ENCODE results near the gene VSIG10L.

Gene VSIG10L

DNA sequence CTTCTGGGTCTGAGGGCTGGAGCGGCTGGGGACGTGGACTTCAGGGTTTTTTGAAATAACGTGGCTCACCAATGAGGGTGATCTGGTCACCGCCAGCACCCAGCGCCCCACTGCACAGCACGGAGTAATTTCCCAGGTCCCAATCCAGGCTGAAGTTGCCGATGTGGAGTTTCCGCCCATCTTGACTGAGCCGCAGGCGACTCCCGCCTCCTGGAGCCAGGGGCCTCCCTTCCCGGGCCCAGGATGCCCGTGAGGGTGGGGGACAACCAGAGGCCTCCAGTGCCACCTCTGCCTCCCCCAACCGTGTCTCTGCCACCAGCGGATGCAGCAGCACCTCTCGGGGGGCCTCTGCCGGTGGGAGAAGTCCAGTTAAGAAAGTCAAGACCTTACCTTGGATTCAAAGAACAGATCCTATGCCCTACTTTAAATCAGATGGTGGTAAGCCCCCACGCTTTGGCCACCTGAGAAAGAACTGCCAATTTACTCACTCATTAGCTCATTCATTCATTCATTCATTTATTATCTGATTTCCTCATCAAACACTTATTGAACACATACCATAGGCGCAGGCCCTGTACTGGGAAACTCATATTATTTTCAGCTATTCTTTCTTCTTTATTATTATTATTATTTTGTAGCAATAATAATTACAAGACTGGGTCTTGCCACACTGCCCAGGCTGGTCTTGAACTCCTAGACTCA lies 3.9 kb downstream of the VSIG10L start:
- no peak for DNase-seq

DNA sequence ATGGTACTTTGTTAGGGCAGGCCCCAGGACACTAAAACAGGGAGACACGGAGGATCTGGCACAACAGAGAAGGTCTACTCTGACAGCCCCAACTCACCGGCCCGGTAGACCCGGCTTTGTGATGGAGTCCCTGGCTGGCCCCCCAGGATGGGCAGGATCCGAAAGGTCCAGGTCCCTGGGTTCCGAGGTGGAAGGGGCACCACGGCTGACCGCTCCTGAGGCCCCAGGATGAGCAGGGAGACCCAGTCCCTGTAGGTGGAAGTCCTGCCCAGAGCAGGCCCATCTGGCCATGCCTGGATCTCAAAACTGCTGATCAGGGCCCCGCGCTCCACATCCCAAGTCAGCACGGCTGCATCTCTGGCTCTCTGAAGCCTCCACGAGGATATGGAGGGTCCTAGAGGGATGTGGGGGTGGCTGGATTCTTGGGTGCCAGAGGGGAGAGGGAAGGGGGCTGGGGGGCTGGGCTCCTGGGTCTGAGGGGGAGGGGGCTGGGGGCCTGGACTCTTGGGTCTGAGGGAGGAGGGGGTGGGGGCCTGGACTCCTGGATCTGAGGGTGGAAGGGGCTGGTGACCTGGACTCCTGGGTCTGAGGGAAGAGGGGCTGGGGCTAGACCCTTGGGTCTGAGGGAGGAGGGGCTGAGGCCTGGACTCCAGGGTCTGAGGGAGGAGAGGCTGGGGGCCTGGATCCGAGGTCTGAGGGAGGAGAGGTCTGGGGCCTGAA lies 4.6 kb downstream of the VSIG10L start:
- no peak for DNase-seq

DNA sequence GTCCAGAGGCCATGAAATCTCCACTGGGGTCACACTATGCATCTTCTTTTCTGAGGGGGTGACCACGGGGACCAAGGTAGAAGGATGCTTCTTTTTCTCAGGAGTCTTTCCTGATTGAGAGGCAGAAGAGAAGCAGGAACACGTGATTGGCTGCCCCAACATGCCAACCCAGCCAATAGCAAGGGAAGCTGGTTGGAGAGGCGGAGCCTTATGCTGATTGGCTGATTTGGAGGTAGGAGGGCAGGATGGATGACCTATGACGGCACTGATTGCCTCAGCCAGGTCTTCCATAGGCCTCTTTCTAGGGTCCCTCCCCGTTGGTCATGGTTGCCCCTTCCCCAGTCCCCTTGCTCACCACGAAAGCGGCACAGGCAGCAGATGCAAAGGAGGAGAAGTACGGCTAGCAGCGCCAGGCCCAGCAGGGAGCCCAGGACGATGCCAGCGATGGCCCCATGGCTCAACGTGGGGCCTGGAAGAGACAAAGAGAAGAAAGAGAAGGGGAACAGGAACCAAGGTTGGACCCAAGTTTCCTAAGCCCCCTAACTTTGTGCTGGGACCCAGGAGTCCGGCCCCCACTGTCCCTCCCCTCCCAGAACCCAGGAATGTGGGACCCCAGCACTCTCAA lies 8.0 kb downstream of the VSIG10L start:
- no peak for DNase-seq

DNA sequence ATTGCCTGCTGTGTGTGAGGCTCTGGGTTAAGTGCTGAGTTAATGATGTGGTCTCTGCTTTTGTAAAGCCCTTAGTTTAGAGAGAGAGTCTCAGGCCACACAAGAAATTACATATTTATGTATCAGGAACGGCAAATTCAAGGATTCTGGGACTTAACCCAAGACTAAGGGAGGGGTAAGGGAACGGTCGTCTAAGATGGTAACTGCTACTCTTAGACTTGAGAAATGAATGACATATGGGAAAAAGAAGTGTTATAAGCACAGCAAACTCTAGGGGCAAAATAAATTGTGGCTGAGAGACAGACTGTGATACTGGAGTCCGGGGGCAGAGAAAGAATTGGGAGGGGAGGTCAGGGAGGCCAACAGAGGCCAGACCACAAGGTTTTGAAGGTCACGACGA lies 10.2 kb downstream of the VSIG10L start:
- no peak for DNase-seq

DNA sequence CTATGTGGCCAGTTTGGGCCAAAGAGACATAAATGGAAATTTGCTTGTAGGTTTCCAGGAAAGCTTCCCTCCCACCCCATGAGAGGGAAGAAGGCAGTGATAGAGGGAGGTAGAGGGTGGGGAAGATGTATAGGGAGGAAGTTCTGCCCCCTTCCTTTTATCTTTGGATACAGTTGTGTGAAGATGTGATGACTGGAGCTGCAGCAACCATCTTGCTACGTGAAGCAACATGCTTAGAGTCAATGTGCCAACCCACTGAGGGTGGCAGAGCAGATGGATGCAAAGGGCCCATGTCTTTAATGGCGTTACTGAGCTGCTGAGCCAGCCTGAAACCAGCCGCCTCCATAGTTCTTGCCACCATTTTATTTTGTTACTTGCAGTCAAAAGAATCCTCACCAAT lies 10.7 kb downstream of the VSIG10L start:
- no peak for DNase-seq

DNA sequence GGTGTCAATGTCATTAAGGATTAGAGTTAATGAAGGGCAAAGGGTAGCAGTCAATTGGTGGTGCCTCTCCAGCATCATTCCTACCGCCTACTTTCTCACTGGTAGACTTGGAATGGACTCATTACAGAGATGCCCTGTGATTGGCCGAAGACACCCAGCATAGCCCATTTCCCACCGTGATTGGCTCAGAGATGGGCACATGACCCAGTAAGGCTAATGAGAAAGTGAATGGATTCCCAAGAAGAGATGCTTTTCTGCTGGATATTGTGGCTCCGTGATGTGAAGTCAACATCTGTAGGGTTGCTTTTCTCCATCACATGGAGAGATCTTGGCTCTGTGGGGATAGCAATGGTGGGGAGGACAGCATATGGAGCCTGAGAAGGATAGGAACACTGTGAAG lies 11.6 kb downstream of the VSIG10L start:
- DNase-seq, result no peak

DNA sequence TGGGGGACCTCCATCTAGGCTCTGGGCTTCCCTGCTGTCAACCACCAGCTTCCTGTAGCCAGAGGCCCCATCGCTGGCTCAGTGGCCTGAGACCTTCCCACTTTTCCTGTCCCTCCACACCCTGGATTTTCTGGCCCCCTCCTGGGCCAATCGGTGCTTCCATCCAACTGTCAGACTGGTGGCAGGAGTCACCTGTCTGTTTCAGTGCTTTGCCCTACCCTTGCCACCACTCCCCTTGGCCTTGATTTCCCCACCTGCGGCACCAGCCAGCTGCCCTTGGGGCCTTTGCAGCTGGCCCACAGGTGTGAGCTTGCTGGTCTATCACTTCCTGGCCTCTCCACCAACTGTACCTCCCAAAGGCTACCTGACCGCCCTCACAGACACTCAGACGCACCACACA lies 12.5 kb downstream of the VSIG10L start:
- no peak for DNase-seq

DNA sequence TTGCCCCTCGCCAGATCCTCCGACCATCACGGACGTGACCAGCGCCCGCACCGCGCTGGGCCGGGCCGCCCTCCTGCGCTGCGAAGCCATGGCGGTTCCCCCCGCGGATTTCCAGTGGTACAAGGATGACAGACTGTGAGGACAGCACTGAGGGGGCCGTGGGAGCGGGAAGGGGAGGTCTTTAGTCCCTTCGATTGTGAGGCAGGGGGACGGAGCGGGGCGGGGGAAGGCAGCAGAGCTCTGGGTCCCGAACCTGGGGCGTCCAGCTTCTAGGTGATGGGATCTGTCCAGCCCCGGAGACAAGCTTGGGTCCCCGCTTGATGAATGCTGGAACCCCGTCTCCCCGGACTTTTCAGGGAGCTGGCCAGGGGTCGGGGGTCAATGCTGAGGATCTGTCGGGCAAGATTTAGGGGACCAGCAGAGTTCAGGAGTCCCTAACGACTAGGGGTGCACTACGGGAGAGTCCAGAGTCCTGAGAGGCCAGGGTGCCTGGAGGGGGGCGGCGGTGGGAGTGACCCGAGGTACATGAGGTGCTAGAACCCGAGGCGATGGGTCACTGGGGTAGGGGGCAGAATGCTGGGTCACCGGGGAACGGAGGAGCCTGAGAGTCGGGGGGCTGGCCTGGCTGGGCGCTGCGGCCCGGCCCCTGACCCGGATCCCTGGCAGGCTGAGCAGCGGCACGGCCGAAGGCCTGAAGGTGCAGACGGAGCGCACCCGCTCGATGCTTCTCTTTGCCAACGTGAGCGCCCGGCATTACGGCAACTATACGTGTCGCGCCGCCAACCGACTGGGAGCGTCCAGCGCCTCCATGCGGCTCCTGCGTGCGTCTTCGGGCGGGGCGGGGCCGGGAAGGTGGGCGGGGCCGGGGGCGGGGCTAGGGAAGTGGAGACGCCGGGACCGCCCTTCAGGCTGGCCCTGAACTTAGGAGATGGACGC lies 14.6 kb downstream of the VSIG10L start:
- DNase-seq, result peak; percentile 49

DNA sequence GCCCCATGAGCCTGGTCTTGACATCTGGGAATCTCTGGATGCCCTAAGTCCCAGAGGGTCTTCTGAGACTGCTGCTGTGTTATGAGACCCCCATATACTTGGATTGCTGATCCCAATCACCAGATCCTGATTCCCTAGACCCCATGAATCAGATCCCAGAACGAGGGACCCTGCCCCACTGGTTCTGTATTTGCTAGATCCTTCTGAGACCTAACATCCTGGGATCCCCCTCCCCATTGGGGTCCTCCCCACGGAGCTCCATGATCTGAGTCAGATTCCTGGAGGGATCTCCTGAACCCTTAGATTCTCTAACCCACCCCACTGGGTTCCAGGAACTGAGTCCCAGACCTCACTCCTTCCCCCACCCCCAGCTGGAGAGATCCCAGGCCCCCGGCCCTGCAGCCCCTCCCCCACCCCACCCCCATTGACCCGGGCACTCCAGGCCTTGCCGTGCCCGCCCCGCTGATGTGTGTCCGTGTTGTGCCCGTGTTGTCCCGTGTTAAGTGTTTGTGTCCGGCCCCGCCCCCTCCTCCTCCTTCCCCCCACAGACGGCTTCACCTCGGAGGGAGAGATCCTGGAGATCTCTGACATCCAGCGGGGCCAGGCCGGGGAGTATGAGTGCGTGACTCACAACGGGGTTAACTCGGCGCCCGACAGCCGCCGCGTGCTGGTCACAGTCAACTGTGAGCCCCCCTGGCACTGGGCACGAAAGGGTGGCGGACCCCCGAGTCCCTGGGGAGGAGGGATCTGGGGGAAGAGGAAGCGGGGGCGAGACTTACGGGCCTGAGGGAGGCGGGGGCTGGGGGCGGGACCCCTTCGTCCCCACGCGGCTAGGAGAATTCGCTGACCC lies 15.5 kb downstream of the VSIG10L start:
- DNase-seq, result no peak

DNA sequence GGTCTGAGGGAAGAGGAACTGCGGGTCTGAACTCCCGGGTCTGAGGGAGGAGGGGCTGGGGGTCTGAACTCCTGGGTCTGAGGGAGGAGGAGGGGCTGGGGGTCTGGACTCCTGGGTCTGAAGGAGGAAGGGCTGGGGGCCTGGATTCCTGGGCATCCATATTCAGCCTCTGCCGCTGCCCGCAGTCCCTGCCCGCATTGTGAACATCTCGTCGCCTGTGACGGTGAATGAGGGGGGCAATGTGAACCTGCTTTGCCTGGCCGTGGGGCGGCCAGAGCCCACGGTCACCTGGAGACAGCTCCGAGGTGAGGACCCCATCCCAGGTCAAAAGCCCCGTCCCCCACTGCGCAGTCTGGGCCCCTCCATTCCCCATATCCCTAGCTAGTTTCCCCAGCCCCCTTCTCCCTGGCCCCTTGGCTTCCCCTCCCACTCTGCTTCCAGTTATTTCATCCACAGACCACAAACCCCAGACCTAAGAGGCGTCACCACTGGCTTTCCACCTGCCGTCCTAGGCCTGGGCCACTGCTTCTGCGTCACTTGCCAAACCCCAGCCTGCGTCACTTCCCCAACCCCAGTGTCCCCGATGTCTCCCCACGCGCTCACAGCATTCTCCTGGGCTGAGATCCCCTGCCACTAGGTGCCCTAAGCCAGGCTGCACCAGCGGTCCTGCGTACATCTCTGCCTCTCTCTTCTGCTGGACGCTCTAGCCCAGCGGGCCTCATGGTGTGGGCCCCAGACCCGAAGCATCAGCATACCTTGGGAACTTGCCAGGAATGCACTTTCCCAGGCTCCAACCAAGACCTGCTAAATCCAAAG lies 16.6 kb downstream of the VSIG10L start:
- DNase-seq, result no peak

DNA sequence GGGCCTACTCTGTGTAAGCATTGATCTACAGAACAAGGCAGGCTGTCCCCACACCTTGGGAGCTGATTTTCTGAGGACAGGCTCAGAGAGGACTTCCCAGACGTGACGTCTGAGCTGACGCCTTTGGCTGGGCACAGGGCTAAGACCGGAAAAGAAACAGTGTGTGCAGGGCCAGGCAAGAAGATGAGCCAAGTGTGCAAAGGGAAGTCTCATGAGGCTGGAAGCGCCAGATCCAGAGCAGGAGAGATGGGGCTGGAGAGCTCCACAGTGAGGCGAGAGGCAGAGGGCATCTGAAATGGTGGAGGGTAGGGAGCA lies 17.8 kb downstream of the VSIG10L start:
- DNase-seq, result no peak

DNA sequence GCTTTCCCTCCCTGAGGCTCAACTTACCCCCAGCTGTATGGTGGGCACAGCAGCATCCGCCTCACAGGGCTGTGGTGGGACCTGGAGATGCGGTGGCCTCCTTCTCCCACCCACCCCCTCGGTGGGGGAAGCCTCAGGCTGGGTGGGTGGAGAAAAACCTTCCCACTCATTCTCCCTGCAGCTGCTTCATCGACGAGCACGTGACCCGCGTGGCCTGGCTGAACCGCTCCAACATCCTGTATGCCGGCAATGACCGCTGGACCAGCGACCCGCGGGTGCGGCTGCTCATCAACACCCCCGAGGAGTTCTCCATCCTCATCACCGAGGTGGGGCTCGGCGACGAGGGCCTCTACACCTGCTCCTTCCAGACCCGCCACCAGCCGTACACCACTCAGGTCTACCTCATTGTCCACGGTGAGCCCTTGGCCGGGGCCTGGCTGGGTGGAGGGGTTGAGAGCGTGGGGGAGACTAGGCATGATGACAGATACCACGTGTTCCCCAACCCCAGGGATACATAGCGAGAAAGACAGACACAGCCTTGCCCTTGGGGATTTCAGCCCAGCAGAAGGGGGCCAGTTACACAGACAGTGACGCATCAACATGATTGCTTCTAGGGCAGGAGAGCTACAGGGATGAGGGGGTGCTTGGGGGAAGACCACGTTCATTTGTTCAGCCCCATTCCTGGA lies 18.3 kb downstream of the VSIG10L start:
- DNase-seq, result no peak

DNA sequence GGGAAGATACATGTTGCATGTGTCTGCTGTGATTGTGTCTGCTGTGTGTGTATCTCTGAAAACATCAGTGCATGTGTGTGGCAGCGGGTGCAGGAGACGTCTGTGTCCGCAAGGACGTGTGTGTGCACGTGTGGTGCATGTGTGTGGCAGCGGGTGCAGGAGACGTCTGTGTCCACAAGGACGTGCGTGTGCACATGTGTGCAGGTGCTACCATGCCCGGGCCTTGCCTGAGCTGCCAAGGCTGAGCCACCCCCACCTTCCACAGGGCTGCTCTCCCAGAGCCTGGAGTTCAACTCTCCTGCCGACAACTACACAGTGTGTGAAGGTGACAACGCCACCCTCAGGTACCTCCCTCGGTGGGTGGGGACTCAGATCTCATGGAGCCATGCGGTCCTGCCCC lies 20.1 kb downstream of the VSIG10L start:
- no peak for DNase-seq

DNA sequence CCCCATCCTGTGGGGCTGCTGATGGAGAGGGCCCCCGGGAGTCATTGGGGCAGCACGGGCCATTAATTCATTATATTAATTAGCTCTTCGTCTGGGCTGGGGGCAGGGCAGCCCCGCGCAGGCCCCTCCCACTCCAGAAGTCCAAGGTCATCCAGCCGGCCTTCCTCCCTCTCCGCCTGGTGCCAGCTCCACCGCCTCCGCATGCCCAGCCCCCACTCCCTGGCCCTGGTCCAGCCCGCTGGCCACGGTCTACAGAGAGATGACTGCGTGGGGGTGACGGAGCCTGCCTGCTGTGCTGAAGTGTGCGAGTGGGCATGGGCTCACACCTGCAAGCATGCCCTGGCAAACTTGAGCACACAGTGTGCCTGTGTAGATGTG lies 21.7 kb downstream of the VSIG10L start:
- DNase-seq, result no peak

DNA sequence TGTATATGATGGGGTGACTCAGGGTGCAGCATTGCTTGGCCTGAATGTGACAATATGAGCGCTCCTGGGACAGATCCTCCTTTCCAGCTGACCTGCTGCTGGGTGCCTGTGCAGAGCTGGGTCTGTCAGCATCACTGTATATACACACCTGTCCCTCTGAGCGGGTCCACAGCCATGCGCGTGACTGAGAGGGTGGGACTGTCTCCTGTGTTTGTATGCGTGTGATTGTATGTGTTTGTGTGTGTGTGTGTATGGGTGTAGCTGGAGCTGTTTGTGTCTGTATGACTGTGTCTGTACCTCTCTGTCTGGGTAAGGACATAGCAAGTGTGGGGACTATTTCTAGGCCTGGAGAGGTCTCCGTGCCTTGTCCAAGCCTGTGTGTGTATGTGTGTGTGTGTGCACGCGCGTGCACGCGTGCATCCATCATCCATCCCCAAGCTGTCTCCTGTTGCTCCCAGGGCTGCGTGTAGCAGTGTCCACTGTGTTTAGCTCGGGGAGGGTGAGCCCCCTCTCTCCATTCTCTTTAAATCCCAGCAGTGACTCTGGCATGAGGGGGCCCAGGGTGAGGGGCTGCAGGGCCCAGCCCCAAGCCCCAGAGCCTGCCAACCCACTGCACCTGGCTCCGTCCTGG lies 22.2 kb downstream of the VSIG10L start:
- no peak for DNase-seq

DNA sequence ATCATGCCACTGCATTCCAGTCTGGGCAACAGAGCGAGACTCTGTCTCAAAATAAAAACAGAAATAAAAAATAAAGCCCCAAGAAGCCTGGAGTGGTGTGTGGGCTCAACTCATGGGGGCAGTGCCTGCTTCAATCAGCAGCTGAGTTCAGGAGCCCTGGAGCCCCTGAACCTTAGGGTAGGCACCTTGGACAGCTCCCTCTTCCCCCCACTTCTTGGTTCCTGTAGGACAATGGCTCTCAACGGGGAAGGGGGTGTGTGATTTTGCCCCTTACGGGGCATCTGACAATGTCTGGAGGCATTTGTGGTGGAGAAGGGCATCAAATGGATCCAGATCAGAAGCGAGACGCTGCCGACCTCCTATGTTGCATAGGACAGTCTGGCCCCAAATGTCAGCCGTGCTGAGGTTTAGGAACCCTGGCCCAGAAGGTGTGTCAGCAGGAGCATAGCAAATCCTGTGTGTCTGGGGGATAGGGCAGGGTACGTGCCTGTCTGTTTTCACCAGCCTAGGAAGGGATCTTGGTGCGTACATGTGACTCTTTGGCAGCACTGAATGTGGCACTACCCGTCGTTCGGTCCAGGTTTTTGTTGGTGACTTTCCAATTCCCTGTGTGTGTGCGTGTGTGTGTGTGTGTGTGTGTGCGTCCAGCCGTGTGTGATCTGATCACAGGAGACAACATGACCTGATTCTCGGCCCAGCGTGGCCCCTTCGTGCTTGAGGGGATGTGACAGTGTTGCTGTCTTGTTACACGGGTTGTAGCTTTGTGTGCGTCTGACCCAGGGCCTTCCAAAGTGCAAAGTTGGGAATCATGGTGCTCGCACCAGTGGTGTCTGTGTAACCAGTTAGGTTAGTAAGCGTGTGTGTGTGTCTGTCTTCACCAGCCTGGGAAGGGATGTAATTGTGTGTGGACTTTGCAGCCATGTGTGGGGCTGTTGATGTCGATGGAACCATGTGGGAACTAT lies 23.0 kb downstream of the VSIG10L start:
- no peak for DNase-seq

DNA sequence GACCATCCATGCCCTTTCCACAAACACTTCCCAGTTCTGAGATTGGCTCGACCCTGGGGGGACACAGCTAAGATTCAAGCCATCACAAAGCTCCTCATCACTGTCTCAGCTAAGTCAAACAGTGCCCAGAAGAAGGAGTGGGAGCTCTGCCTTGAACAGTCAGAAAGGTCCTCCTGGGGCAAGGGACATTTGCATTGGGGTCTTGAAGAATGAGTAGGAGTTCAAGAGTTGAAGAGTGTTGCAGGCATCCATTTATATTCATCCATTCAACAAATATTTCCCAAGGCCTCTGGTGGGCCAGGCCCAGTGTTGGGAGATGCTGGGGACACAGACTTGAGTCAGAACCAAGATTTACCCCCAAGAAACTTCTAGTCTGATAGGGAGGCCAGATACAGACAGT lies 24.0 kb downstream of the VSIG10L start:
- DNase-seq, result no peak

DNA sequence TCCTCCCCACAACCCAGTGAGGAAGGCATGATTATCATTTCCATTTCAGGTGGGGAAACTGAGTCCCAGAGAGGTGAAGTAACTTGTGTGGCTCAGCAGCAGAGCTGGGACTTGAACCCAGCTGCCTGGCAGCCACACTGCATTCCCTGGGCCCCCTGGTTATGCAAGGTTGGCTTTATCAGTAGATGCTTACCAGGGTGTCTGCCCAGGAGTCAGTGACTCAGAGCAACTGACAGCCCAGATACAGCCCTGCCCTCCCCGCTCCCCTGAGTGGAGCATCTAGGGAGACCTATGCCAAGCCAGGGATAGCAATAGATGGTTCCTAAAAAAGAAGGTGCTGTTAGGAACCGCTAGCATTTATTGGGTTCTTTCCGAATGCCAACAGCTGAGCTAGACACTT lies 24.6 kb downstream of the VSIG10L start:
- no peak for DNase-seq

DNA sequence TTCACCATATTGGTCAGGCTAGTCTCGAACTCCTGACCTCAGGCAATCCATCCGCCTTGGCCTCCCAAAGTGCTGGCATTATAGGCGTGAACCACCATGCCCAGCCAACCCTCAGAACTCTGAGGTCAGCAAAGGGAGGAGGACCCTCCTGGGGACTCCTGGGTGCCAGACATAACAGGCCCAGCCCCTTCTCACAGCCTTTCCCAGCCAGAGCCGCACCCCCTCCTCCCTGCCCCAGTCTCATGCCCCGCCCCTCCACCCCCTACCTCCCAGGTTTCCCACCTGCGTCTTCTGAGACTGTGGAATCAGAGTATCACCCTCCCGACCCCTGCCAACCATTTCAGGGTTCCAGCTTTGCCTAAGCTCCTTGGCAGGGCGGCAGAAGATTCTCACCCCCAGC lies 25.3 kb downstream of the VSIG10L start:
- no peak for DNase-seq
